ENCODE measurements around the gene CEP170B. TPM values are rescaled to one million over a fixed set of nuclear protein-coding genes. Genes with fewer than 3 reads are reported as not detected.
"Not testable (repeated sequence)": the region's sequence is repeated elsewhere in the genome, so short reads cannot be mapped to it uniquely, and the experiment has no call there.

CEP170B gene
- total and polyA plus RNA-seq, 2 donors (not counting 1 experiment from before 2014, with no cell fraction given) = 4.0 to 13.9 TPM

DNA sequence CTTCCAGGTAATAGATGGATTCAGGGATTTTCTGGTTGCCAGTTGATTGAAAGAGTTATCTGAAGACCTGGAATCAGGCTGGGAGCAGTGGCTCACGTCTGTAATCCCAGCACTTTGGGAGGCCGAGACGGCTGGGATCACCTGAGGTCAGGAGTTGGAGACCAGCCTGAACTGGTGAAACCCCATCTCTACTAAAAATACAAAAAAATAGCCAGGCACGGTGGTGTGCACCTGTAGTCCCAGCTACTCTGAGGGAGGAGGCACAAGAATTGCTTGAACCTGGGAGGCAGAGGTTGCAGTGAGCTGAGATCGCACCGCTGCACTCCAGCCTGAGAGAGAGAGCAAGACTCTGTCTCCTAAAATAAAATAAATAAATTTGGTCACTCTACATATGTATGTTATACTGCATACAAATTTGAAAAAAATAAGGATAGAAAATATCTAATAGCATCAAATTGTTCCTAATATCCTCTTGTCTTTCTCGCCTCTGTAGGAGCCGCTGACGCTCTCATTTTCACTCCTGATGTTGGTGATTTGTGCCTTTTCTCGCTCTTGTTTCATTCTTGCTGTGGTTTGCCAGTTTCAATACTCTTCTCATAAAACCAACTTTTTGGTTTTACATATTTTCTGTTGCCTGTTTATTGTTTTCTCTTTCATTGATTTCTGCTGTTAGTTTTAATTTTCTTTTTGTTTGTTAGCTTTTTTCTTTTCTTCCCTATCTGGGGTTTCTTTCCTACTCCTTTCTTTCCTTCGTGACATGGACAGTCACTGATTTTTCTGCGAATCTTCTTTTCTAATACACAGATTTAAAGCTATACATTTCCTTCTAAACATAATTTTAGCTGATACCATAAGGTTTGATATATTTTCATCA, 35.8 kb downstream of the CEP170B start:
- Histone ChIP-seq H3K79me2 (ENCODE audit: control insufficient read depth, insufficient read depth, low read length) (no peaks in the 10 kb centered on the region), H3K4me2 (ENCODE audit: extremely low read depth, insufficient read depth, low read length) (no peak overlapping the region), H3K36me3 (ENCODE audit: control insufficient read depth, insufficient read depth, low read length) (no peaks in the 10 kb centered on the region), H4K20me1 (ENCODE audit: control insufficient read depth, extremely low read depth, insufficient read depth, low read length) (no peaks in the 10 kb centered on the region), H3K27me3 (ENCODE audit: control insufficient read depth, insufficient read depth, low read length) (no peaks in the 10 kb centered on the region), H3K27ac (ENCODE audit: insufficient read depth, low read length) (no peak overlapping the region), H3K9ac (ENCODE audit: insufficient read depth, low read length) (no peak overlapping the region), H3K4me3 (replicated peaks in 1 of 4; ENCODE audit: control extremely low read depth in 1 of 4, insufficient read depth in 1 of 4, low read depth in 3 of 4, low read length in 4 of 4) (no peak overlapping the region), H3K4me1 (ENCODE audit: control insufficient read depth, extremely low read depth, insufficient read depth, low read length) (no peaks in the 10 kb centered on the region), H2AFZ (ENCODE audit: low read length) (no peak overlapping the region), H3K9me3 (ENCODE audit: control insufficient read depth, insufficient read depth, low read depth, low read length) (no peaks in the 10 kb centered on the region)
- no peak for TF ChIP-seq CTCF (conservative IDR thresholded peaks at IDR 0.05 in 1 of 2, IDR thresholded peaks at IDR 0.05 in 1 of 2; ENCODE audit: low read depth in 1 of 2, low read length in 2 of 2)
- no peak for TF ChIP-seq EZH2 (IDR thresholded peaks at IDR 0.05; ENCODE audit: low read length, missing control alignments)
- no peak for DNase-seq (ENCODE audit: low read depth in 2 of 2)

DNA sequence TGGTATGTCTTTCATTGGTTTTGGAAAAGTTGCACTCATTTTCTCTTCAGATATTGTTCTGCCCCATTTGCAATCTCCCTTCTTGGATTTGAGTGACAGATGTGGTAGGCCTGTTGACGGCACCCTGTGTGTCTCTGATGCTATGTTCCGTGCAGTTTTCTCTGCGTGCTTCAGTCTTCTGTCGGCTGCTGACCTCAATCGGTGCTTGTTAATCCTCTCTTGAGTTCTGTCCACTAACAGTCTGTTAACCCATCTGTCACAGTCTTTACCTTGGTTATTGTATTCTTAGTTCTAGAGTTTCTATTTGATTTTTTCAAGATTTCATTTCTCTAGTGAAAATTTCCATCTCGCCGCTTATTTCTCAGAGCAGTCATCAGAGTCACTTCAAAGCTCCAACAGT, 38.9 kb downstream of the CEP170B start:
- no peak for TF ChIP-seq EZH2 (IDR thresholded peaks at IDR 0.05; ENCODE audit: low read length, missing control alignments)
- no peak for TF ChIP-seq CTCF (conservative IDR thresholded peaks at IDR 0.05 in 1 of 2, IDR thresholded peaks at IDR 0.05 in 1 of 2; ENCODE audit: low read depth in 1 of 2, low read length in 2 of 2)
- Histone ChIP-seq H4K20me1 (ENCODE audit: control insufficient read depth, extremely low read depth, insufficient read depth, low read length) (no peaks in the 10 kb centered on the region), H3K27me3 (ENCODE audit: control insufficient read depth, insufficient read depth, low read length) (peaks cover 2% of the 10 kb centered on the region), H3K4me3 (replicated peaks in 1 of 4; ENCODE audit: control extremely low read depth in 1 of 4, insufficient read depth in 1 of 4, low read depth in 3 of 4, low read length in 4 of 4) (no peak overlapping the region), H3K4me1 (ENCODE audit: control insufficient read depth, extremely low read depth, insufficient read depth, low read length) (no peaks in the 10 kb centered on the region), H3K4me2 (ENCODE audit: extremely low read depth, insufficient read depth, low read length) (no peak overlapping the region), H3K27ac (ENCODE audit: insufficient read depth, low read length) (no peak overlapping the region), H2AFZ (ENCODE audit: low read length) (no peak overlapping the region), H3K9ac (ENCODE audit: insufficient read depth, low read length) (no peak overlapping the region), H3K36me3 (ENCODE audit: control insufficient read depth, insufficient read depth, low read length) (no peaks in the 10 kb centered on the region), H3K79me2 (ENCODE audit: control insufficient read depth, insufficient read depth, low read length) (no peaks in the 10 kb centered on the region), H3K9me3 (ENCODE audit: control insufficient read depth, insufficient read depth, low read depth, low read length) (no peaks in the 10 kb centered on the region)
- no peak for DNase-seq (ENCODE audit: low read depth in 2 of 2)

DNA sequence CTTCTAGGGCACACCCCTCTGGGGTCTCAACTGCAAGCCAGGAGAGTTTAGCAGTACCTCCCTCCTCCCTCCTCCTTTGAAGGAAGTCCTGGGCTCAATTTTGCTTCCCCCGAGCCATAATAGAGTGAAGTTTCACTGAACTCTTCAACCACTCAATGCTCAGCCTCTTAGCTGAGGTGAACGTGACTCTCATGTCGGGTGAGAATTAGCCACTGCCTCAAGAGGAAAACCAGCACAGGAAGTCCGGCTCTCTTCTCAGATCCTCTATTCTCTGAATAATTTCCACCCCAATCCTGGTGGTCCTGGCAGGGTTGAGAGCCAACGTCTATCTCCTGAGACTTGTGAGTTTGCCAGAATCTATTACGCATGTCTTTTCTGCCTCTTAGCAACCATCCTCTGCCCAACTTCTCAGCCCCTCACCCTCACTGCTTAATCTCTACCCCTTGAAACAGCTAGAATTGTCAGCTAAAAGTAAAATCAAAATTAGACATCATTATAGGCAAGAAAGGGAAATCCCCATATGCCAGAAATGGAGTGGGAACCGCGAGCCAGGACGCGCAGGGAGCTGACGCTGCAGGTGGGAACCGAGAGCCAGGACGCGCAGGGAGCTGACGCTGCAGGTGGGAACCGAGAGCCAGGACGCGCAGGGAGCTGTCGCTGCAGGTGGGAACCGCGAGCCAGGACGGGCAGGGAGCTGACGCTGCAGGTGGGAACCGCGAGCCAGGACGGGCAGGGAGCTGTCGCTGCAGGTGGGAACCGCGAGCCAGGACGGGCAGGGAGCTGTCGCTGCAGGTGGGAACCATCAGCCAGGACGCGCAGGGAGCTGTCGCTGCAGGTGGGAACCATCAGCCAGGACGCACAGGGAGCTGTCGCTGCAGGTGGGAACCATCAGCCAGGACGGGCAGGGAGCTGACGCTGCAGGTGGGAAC, 39.8 kb downstream of the CEP170B start:
- not testable (repeated sequence) for H2AFZ ChIP-seq (ENCODE audit: low read length); H3K4me1 ChIP-seq (ENCODE audit: control insufficient read depth, extremely low read depth, insufficient read depth, low read length); H3K36me3 ChIP-seq (ENCODE audit: control insufficient read depth, insufficient read depth, low read length); H4K20me1 ChIP-seq (ENCODE audit: control insufficient read depth, extremely low read depth, insufficient read depth, low read length); H3K27me3 ChIP-seq (ENCODE audit: control insufficient read depth, insufficient read depth, low read length); H3K4me2 ChIP-seq (ENCODE audit: extremely low read depth, insufficient read depth, low read length); DNase-seq (ENCODE audit: low read depth in 2 of 2); H3K9ac ChIP-seq (ENCODE audit: insufficient read depth, low read length); H3K9me3 ChIP-seq (ENCODE audit: control insufficient read depth, insufficient read depth, low read depth, low read length); H3K79me2 ChIP-seq (ENCODE audit: control insufficient read depth, insufficient read depth, low read length); H3K27ac ChIP-seq (ENCODE audit: insufficient read depth, low read length); H3K4me3 ChIP-seq (replicated peaks in 1 of 4; ENCODE audit: control extremely low read depth in 1 of 4, insufficient read depth in 1 of 4, low read depth in 3 of 4, low read length in 4 of 4)

GRCh38 chr14:104905579-104905933, 40.5 kb downstream of the CEP170B start:
- not testable (repeated sequence) for H3K27ac ChIP-seq (ENCODE audit: insufficient read depth, low read length); H3K9ac ChIP-seq (ENCODE audit: insufficient read depth, low read length); H3K9me3 ChIP-seq (ENCODE audit: control insufficient read depth, insufficient read depth, low read depth, low read length); DNase-seq (ENCODE audit: low read depth in 2 of 2); H3K4me3 ChIP-seq (replicated peaks in 1 of 4; ENCODE audit: control extremely low read depth in 1 of 4, insufficient read depth in 1 of 4, low read depth in 3 of 4, low read length in 4 of 4); H4K20me1 ChIP-seq (ENCODE audit: control insufficient read depth, extremely low read depth, insufficient read depth, low read length); H3K4me2 ChIP-seq (ENCODE audit: extremely low read depth, insufficient read depth, low read length); H3K27me3 ChIP-seq (ENCODE audit: control insufficient read depth, insufficient read depth, low read length); H3K79me2 ChIP-seq (ENCODE audit: control insufficient read depth, insufficient read depth, low read length); H3K4me1 ChIP-seq (ENCODE audit: control insufficient read depth, extremely low read depth, insufficient read depth, low read length); H3K36me3 ChIP-seq (ENCODE audit: control insufficient read depth, insufficient read depth, low read length); H2AFZ ChIP-seq (ENCODE audit: low read length)

Data from fibroblast of lung (primary cell).